Skin epidermis (tissue), 12 donors: ENCODE results near the gene ARHGAP18.

ENCODE experiments used
- H3K27ac ChIP-seq, 21 experiments: fragments of 200-600 bp; sonication (generic) in 11 of 21; one replicate each; pipeline ENCODE4 v1.5.0; 2020; ENCODE audit warnings: mild to moderate bottlenecking in 3 of 21, inconsistent platforms in 2 of 21, moderate library complexity in 2 of 21
- H3K4me3 ChIP-seq, 7 experiments: fragments of 200-600 bp; sonication (generic) in 2 of 7; one replicate each; pipeline ENCODE4 v1.5.0; 2020; ENCODE audit warnings: inconsistent platforms in 2 of 7, mild to moderate bottlenecking in 2 of 7, moderate library complexity in 1 of 7

Gene ARHGAP18

GRCh38 chr6:129606664-129607063 is 103.3 kb downstream of the ARHGAP18 start:
- Histone ChIP-seq H3K27ac (peak overlapping the region in 2 of 21 experiments; percentile 6 to 24), H3K4me3 (no peak overlapping the region)

- no peak overlapping the region for H3K4me3 ChIP-seq
- H3K27ac ChIP-seq, result peak overlapping the region in 2 of 21 experiments; percentile 12 to 56
These were observed 104.0 kb downstream of the ARHGAP18 start for GRCh38 chr6:129605967-129606366.

DNA sequence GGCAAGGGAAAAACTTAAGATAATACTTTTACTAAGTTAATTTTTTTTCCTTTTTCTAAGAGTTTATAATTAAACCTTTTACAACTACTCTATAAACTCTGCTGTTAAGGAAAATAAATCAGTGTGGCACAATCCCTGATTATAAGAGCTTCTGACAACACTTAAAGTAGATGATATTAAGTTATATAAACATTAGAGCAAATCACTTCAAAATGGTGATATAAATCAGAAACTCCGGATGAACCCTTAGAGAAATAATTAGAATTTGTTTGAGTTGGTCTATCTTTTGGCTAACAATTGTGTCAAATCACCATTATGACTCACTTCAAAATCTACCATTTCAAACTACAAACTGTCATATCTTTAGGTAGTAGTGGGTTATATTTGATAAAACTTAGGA is 104.9 kb downstream of the ARHGAP18 start:
- Histone ChIP-seq H3K27ac (peak overlapping the region in 1 of 21 experiments; percentile 18), H3K4me3 (no peak overlapping the region)

- Histone ChIP-seq H3K4me3 (no peak overlapping the region), H3K27ac (no peak overlapping the region)
These were observed 105.7 kb downstream of the ARHGAP18 start for GRCh38 chr6:129604321-129604720.

- H3K27ac ChIP-seq, result no peak overlapping the region
- no peak overlapping the region for H3K4me3 ChIP-seq
These were observed 106.2 kb downstream of the ARHGAP18 start for GRCh38 chr6:129603741-129604140.

DNA sequence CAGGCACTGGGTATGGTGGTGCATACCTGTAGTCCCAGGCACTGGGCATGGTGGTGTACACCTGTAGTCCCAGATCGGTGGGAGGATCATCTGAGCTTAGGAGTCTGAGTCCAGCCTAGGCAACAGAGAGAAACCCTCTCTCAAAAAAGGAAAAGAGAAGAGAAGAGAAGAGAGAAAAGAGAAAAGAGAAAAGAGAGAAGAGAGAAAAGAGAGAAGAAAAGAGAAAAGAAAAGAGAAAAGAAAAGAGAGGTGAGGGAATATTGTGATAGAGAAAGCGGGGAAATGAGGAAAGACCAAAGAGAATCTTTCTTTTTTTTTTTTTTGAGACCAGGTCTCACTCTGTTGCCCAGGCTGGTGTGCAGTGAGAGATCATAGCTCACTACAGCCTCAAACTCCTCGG is 108.7 kb downstream of the ARHGAP18 start:
- no peak overlapping the region for H3K4me3 ChIP-seq
- no peak overlapping the region for H3K27ac ChIP-seq

GRCh38 chr6:129599467-129599866 is 110.5 kb downstream of the ARHGAP18 start:
- H3K27ac ChIP-seq, result no peak overlapping the region
- no peak overlapping the region for H3K4me3 ChIP-seq

DNA sequence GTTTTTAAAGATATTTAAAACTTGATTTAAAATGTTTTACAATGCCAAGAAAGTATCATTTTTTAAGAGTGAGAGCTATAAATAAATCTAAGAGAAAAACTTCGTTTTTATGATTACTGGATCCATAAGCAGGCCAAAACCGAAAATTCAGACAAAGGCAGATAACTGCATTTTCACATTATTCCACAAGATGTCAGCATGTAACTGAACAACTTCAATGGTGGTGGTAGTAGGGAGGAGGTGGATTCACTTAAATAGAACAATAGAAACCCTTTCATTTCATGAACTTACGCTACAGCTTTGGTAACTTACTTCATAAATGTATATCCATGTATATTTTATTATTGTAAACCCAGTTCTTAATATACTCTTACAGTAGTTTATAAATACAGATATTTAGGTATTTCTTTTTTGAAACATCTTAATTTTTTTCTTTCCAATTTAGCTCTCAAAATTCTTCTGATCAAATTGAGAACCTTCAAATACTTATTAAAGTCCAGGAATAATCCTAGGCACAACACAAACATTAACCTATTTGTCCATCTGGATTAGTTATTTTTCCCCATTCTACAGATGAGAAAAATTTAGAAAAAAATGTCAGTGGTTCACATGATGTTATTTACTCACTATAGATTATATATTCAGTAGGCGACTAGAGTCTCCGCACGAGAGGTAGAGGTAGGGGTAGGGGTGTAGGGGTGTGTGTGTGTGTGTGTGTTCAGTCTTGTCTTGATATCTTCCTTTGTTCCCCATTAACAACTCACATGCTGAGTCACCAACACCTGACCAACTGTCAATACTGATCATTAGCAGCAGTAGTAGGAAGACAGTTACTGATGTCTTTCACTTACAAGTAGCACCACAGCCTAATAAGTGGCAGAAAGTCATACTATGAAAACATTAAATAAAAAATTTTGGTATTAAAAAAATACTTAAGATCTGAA is 111.5 kb downstream of the ARHGAP18 start:
- Histone ChIP-seq H3K4me3 (no peak overlapping the region), H3K27ac (no peak overlapping the region)

- H3K27ac ChIP-seq, result no peak overlapping the region
- H3K4me3 ChIP-seq, result no peak overlapping the region
These were observed 112.8 kb downstream of the ARHGAP18 start for GRCh38 chr6:129597023-129597713.

GRCh38 chr6:129596522-129596921 is 113.5 kb downstream of the ARHGAP18 start:
- no peak overlapping the region for H3K27ac ChIP-seq

GRCh38 chr6:129593233-129593564 is 116.8 kb downstream of the ARHGAP18 start:
- H3K4me3 ChIP-seq, result no peak overlapping the region

More at GRCh38 chr6:129596522-129596921, 113.5 kb downstream of the ARHGAP18 start:
- H3K4me3 ChIP-seq, result no peak overlapping the region

GRCh38 chr6:129592516-129593232 is 117.3 kb downstream of the ARHGAP18 start:
- Histone ChIP-seq H3K4me3 (no peak overlapping the region), H3K27ac (no peak overlapping the region)

More at GRCh38 chr6:129593233-129593564, 116.8 kb downstream of the ARHGAP18 start:
- no peak overlapping the region for H3K27ac ChIP-seq

DNA sequence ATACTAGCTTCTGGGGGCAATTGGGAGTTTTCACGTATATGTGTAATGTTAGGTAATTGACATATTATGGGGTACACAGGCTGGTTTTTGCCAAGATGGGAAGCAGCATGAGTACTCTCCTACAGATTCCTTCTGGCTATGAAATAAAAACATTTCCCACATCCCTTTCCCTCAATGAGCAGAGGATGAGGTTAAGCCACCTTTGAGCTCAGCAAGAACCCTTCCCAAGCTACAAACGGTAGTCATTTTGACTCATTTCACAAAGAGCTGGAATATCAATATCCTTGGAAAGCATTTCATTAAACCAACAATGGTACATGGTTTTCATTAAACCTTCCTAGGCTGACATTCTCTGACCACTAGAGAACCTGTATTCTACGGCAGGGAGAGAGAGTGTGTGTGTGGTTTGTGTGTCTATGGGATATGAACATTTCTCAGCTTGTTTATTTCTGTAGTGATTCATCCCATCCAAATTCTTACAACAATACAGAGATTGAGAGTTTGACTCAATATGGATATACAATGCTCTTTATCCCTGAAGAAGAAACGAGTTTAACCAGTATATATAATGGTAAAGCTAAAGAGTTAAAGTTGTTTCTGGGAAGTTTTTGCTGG is 119.5 kb downstream of the ARHGAP18 start:
- no peak overlapping the region for H3K4me3 ChIP-seq
- no peak overlapping the region for H3K27ac ChIP-seq

- H3K4me3 ChIP-seq, result no peak overlapping the region
- no peak overlapping the region for H3K27ac ChIP-seq
These were observed 123.2 kb downstream of the ARHGAP18 start for GRCh38 chr6:129586815-129587214.

GRCh38 chr6:129583866-129584265 is 126.1 kb downstream of the ARHGAP18 start:
- no peak overlapping the region for H3K4me3 ChIP-seq
- no peak overlapping the region for H3K27ac ChIP-seq

- H3K27ac ChIP-seq, result no peak overlapping the region
- H3K4me3 ChIP-seq, result no peak overlapping the region
These were observed 131.7 kb downstream of the ARHGAP18 start for GRCh38 chr6:129578315-129578714.

- no peak overlapping the region for H3K27ac ChIP-seq
These were observed 132.3 kb downstream of the ARHGAP18 start for GRCh38 chr6:129577691-129578090.

GRCh38 chr6:129576456-129576855 is 133.5 kb downstream of the ARHGAP18 start:
- no peak overlapping the region for H3K27ac ChIP-seq
- H3K4me3 ChIP-seq, result no peak overlapping the region

More at GRCh38 chr6:129577691-129578090, 132.3 kb downstream of the ARHGAP18 start:
- H3K4me3 ChIP-seq, result no peak overlapping the region

DNA sequence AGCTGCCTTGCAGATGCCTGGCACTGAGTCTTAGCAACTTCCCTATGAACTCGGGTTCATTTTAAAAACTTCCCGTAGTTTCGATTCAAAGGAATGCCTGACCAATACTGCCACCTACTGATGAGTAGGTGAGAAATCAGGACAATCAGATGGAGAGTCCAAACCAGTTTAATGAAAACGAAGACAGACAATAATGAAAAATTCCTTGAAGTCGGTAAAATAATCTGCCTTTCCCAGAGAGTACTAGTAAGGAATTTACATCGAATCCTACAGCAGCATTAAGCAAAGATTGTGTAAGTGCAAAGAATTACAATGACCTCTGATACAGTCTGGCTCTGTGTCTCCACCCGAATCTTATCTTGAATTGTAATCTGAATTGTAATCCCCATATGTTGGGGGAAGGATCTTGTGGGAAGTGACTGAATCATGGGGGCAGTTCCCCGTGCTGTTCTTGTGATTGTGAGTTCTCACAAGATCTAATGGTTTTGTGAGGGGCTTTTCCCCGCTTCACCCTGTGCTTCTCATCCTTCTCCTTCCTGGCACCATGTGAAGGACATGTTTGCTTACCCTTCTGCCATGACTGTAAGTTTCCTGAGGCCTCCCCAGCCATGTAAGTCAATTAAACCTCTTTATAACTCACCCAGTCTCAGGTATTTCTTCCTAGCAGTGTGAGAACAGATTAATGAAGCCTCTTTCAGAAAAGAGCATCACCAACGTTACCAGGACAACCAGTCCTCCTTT is 134.4 kb downstream of the ARHGAP18 start:
- peak overlapping the region in 1 of 7 experiments; percentile 19 for H3K4me3 ChIP-seq

More for the DNA sequence above, 134.4 kb downstream of the ARHGAP18 start:
- H3K27ac ChIP-seq, result no peak overlapping the region
